Activated T-helper 2 cell treated with anti-CD3 and anti-CD28 coated beads, Interferon-gamma antibody, Interleukin-2, Interleukin-4, amounts not matched to agents 10 μg/mL and 5 μg/mL and 100 μg/mL, durations not matched to agents 14 hours and 24 hours and 36 hours (primary cell): Measurements from ENCODE around the gene SLC16A10. TPM values are rescaled to one million over a fixed set of nuclear protein-coding genes. Genes with fewer than 3 reads are reported as not detected.
"Not testable (repeated sequence)": the region's sequence is repeated elsewhere in the genome, so short reads cannot be mapped to it uniquely, and the experiment has no call there.

ENCODE experiments used
- DNase-seq: peaks from one replicate; pipeline ENCODE4 v3.0.0; 2021; ENCODE audit warnings: low spot score
- H3K27ac Mint-ChIP-seq: one replicate; pipeline ENCODE4 v1.8.0; 2021; ENCODE audit warnings: mixed read lengths
- H3K27me3 Mint-ChIP-seq: one replicate; pipeline ENCODE4 v1.8.0; 2021; ENCODE audit warnings: low read depth, mixed read lengths
- H3K36me3 Mint-ChIP-seq: one replicate; pipeline ENCODE4 v1.8.0; 2021; ENCODE audit warnings: low read depth, mixed read lengths
- H3K4me1 Mint-ChIP-seq: one replicate; pipeline ENCODE4 v1.8.0; 2021; ENCODE audit warnings: low read depth, mixed read lengths
- H3K4me3 Mint-ChIP-seq: one replicate; pipeline ENCODE4 v1.8.0; 2021; ENCODE audit warnings: low read depth, mild to moderate bottlenecking, moderate library complexity, mixed read lengths
- H3K9me3 Mint-ChIP-seq: one replicate; pipeline ENCODE4 v1.8.0; 2021; ENCODE audit warnings: mixed read lengths
- intact Hi-C: fragments of 100-400 bp; cut with micrococcal nuclease; formaldehyde crosslinking; loops from one replicate; pipeline ENCODE4 v1.15.1; 2023
- total RNA-seq: library from RNA; stranded (reverse); gene quantifications from 2 replicates; pipeline ENCODE4 v1.2.3, GENCODE V29; 2022

Gene SLC16A10
- total RNA-seq, 1 donor from 2014 or later = 2.9 TPM

DNA sequence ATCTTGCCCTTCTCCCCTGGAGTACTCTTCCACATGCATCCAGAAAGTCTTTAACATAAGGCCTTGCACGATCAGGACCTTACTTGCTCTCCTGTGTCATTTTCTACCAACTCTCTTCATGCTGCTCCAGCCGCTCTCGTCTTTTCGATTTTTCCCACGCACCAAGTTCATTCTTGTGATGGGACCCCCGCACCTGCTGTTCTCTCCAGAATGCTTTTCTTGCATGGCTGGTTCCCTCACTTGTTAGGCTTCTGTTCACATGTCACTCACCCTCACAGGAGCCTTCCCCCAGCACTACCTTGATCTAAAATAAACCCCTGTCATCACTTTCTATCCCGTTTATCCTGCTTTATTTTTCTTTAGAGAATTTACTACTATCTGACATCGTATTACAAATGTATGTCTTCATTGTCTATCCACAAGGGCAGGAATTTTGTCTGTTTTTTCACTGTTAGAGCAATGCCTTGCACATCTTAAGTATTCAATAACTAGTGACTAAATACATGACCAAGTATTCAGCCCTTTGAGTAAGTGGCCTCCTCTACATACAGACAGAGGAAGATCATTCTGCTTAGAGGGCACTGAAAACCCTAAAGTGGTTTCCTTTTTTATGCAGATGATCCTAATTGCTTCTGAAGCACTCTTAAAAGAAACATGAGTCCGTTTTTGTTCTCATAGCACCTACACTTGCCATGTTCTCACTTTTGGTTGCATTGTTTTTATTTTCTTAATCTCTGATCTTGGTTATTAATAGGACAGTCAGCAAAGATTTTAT is 166.9 kb downstream of the SLC16A10 start:
- Mint-ChIP-seq H3K27ac (no peak overlapping the region), H3K9me3 (no peaks in the 10 kb centered on the region), H3K27me3 (peaks cover 24% of the 10 kb centered on the region), H3K36me3 (no peaks in the 10 kb centered on the region), H3K4me3 (no peak overlapping the region), H3K4me1 (peaks cover 8% of the 10 kb centered on the region)
- DNase-seq = no peak
- intact Hi-C loops = no loop called here

- no peaks in the 10 kb centered on the region for H3K36me3 Mint-ChIP-seq
- no peaks in the 10 kb centered on the region for H3K9me3 Mint-ChIP-seq
- H3K27me3 Mint-ChIP-seq = peaks cover 22% of the 10 kb centered on the region
- peaks cover 8% of the 10 kb centered on the region for H3K4me1 Mint-ChIP-seq
- no peak overlapping the region for H3K4me3 Mint-ChIP-seq
- H3K27ac Mint-ChIP-seq = no peak overlapping the region
- intact Hi-C loops = loop anchor here (5.0 kb wide), 1 partner anchor 738 kb away; no protein-coding TSS in a partner anchor
- DNase-seq = no peak
These were observed 167.5 kb downstream of the SLC16A10 start for GRCh38 chr6:111254779-111255166.

GRCh38 chr6:111255838-111256237 is 168.5 kb downstream of the SLC16A10 start:
- Mint-ChIP-seq H3K4me1 (peaks cover 17% of the 10 kb centered on the region), H3K27me3 (peaks cover 20% of the 10 kb centered on the region)
- not testable (repeated sequence) for H3K9me3 Mint-ChIP-seq, DNase-seq, H3K4me3 Mint-ChIP-seq, H3K27ac Mint-ChIP-seq, H3K36me3 Mint-ChIP-seq
- intact Hi-C loops = loop anchor here (5.0 kb wide), 1 partner anchor 736 kb away; no protein-coding TSS in a partner anchor

GRCh38 chr6:111256646-111257045 is 169.3 kb downstream of the SLC16A10 start:
- intact Hi-C loops = loop anchor here (5.0 kb wide), 1 partner anchor 736 kb away; no protein-coding TSS in a partner anchor
- Mint-ChIP-seq H3K4me1 (peaks cover 20% of the 10 kb centered on the region), H3K27me3 (peaks cover 20% of the 10 kb centered on the region), H3K4me3 (no peak overlapping the region), H3K27ac (no peak overlapping the region), H3K36me3 (peaks cover 5% of the 10 kb centered on the region), H3K9me3 (no peaks in the 10 kb centered on the region)
- DNase-seq = no peak

- DNase-seq = no peak
- intact Hi-C loops = loop anchor here (2.0 to 5.0 kb wide), 4 partner anchors 81 to 905 kb away; no protein-coding TSS in a partner anchor
- no peak overlapping the region for H3K4me3 Mint-ChIP-seq
- no peaks in the 10 kb centered on the region for H3K9me3 Mint-ChIP-seq
- H3K27ac Mint-ChIP-seq = no peak overlapping the region
- peaks cover 11% of the 10 kb centered on the region for H3K36me3 Mint-ChIP-seq
- peaks cover 20% of the 10 kb centered on the region for H3K4me1 Mint-ChIP-seq
- H3K27me3 Mint-ChIP-seq = peaks cover 20% of the 10 kb centered on the region
These were observed 170.7 kb downstream of the SLC16A10 start for GRCh38 chr6:111258010-111258409.

GRCh38 chr6:111258615-111259088 is 171.3 kb downstream of the SLC16A10 start:
- DNase-seq = no peak
- peaks cover 21% of the 10 kb centered on the region for H3K4me1 Mint-ChIP-seq
- H3K4me3 Mint-ChIP-seq = peak overlapping the region; percentile 78
- H3K27ac Mint-ChIP-seq = peak overlapping the region; percentile 63
- peaks cover 18% of the 10 kb centered on the region for H3K27me3 Mint-ChIP-seq
- intact Hi-C loops = loop anchor here (1.0 to 5.0 kb wide), 11 partner anchors 33 to 904 kb away; partner anchors contain the start of genes FAM229B, TRAF3IP2 and TUBE1
- H3K36me3 Mint-ChIP-seq = peaks cover 12% of the 10 kb centered on the region
- H3K9me3 Mint-ChIP-seq = no peaks in the 10 kb centered on the region

GRCh38 chr6:111259089-111259831 is 172.0 kb downstream of the SLC16A10 start:
- Mint-ChIP-seq H3K27ac (peak overlapping the region; percentile 63), H3K36me3 (peaks cover 18% of the 10 kb centered on the region), H3K9me3 (no peaks in the 10 kb centered on the region), H3K4me3 (peak overlapping the region; percentile 78), H3K4me1 (peaks cover 27% of the 10 kb centered on the region), H3K27me3 (peaks cover 12% of the 10 kb centered on the region)
- peak; percentile 99 for DNase-seq
- intact Hi-C loops = loop anchor here (1.0 to 5.0 kb wide), 11 partner anchors 32 to 904 kb away; partner anchors contain the start of genes FAM229B, TRAF3IP2 and TUBE1

GRCh38 chr6:111260570-111261298 is 173.4 kb downstream of the SLC16A10 start:
- peaks cover 27% of the 10 kb centered on the region for H3K4me1 Mint-ChIP-seq
- peaks cover 32% of the 10 kb centered on the region for H3K36me3 Mint-ChIP-seq
- H3K27me3 Mint-ChIP-seq = peaks cover 3% of the 10 kb centered on the region
- peak overlapping the region; percentile 60 for H3K27ac Mint-ChIP-seq
- DNase-seq = no peak
- H3K4me3 Mint-ChIP-seq = peak overlapping the region; percentile 78
- intact Hi-C loops = no loop called here
- H3K9me3 Mint-ChIP-seq = no peaks in the 10 kb centered on the region

GRCh38 chr6:111263837-111264236 is 176.5 kb downstream of the SLC16A10 start:
- Mint-ChIP-seq H3K36me3 (peaks cover 62% of the 10 kb centered on the region), H3K9me3 (no peaks in the 10 kb centered on the region), H3K4me3 (no peak overlapping the region), H3K27me3 (no peaks in the 10 kb centered on the region), H3K4me1 (peaks cover 25% of the 10 kb centered on the region), H3K27ac (no peak overlapping the region)
- DNase-seq = no peak
- intact Hi-C loops = no loop called here

DNA sequence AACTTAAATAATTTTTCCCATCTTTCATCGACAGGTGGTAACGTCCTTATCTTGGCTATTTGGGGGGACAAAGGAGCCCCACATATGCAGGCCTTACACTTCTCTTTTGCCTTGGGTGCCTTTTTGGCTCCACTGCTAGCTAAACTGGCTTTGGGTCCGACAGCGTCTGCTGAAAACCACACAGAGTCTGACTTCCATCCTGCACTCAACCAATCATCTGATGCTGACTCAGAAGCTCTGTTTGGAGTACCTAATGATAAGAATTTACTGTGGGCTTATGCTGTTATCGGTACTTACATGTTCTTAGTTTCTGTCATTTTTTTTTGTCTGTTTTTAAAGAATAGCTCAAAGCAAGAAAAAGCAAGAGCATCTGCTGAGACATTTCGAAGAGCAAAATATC is 178.5 kb downstream of the SLC16A10 start:
- intact Hi-C loops = no loop called here
- H3K4me1 Mint-ChIP-seq = peaks cover 17% of the 10 kb centered on the region
- peaks cover 80% of the 10 kb centered on the region for H3K36me3 Mint-ChIP-seq
- H3K27ac Mint-ChIP-seq = no peak overlapping the region
- DNase-seq = no peak
- H3K9me3 Mint-ChIP-seq = no peaks in the 10 kb centered on the region
- H3K4me3 Mint-ChIP-seq = no peak overlapping the region
- H3K27me3 Mint-ChIP-seq = no peaks in the 10 kb centered on the region

- DNase-seq = no peak
- Mint-ChIP-seq H3K4me1 (peaks cover 14% of the 10 kb centered on the region), H3K4me3 (no peak overlapping the region), H3K27ac (no peak overlapping the region), H3K9me3 (no peaks in the 10 kb centered on the region), H3K36me3 (peaks cover 78% of the 10 kb centered on the region), H3K27me3 (no peaks in the 10 kb centered on the region)
- intact Hi-C loops = no loop called here
These were observed 179.0 kb downstream of the SLC16A10 start for GRCh38 chr6:111266276-111266675.

DNA sequence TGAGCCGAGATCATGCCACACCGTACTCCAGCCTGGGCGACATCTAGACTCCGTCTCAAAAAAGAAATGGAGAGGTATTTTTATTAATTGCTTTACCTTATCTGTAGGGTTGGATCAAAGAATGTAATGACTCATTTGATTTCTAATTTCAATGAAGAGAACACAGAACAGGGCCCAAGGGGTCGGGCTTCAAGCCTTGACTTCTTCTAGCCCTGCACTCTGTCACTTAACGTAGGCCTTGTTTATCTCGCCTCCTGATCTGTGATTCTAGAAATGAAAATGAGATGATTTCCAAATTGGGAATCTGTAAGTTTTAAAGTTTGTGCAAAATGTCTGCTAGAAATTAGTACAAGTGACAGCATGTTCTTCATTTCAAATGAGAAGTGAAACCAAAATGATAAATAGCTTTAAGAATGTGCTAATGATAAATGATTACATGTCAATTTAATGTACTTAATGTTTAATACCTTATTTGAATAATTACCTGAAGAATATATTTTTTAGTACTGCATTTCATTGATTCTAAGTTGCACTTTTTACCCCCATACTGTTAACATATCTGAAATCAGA is 180.5 kb downstream of the SLC16A10 start:
- no peaks in the 10 kb centered on the region for H3K9me3 Mint-ChIP-seq
- intact Hi-C loops = no loop called here

More for the DNA sequence above, 180.5 kb downstream of the SLC16A10 start:
- DNase-seq = no peak
- H3K4me3 Mint-ChIP-seq = no peak overlapping the region
- H3K4me1 Mint-ChIP-seq = peaks cover 14% of the 10 kb centered on the region
- H3K27me3 Mint-ChIP-seq = no peaks in the 10 kb centered on the region
- peaks cover 77% of the 10 kb centered on the region for H3K36me3 Mint-ChIP-seq
- H3K27ac Mint-ChIP-seq = no peak overlapping the region
